Activated naive CD8-positive, alpha-beta T cell treated with anti-CD3 and anti-CD28 coated beads, Interleukin-2, amount 50 U/mL, for 24 hours (primary cell): ENCODE measurements around the gene LSP1.

Source experiments
- ATAC-seq: fragments of 150-1000 bp; cut with Tn5 transposase; one replicate; pipeline ENCODE4 v1.10.0; 2021
- DNase-seq: peaks from one replicate; pipeline ENCODE4 v3.0.0; 2021
- H3K27ac Mint-ChIP-seq: one replicate; pipeline ENCODE4 v1.8.0; 2021; ENCODE audit warnings: mild to moderate bottlenecking, mixed read lengths
- H3K27me3 Mint-ChIP-seq: one replicate; pipeline ENCODE4 v1.8.0; 2021; ENCODE audit warnings: mixed read lengths
- H3K36me3 Mint-ChIP-seq: one replicate; pipeline ENCODE4 v1.8.0; 2021; ENCODE audit warnings: low read depth, mixed read lengths
- H3K4me1 Mint-ChIP-seq: one replicate; pipeline ENCODE4 v1.8.0; 2021; ENCODE audit warnings: mixed read lengths
- H3K4me3 Mint-ChIP-seq: one replicate; pipeline ENCODE4 v1.8.0; 2021; ENCODE audit warnings: mild to moderate bottlenecking, moderate library complexity, mixed read lengths
- H3K9me3 Mint-ChIP-seq: one replicate; pipeline ENCODE4 v1.8.0; 2021; ENCODE audit warnings: mixed read lengths

Gene LSP1

DNA sequence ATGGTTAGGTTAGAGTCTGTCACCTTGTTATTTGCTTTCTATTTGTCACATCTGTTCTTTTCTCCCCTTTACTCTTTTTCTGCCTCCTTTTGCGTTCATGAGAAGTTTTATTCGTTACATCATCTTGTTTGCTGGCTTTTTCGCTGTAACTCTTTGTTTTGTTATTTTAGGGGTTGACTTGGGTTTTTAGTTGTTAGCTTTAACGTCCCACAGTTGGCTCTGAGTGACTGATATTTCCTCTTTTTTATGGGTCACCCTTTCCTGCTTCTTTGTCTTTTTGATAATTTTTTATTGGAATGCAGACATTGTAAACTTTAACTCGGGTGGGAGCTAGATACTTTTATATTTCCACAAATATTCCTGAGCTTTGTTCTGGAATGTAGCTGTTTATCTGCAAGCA, 53.3 kb downstream of the LSP1 start:
- ATAC-seq (no peak), DNase-seq (no peak)
- Mint-ChIP-seq H3K27ac (no peak overlapping the region), H3K4me3 (no peak overlapping the region), H3K9me3 (no peaks in the 10 kb centered on the region), H3K36me3 (no peaks in the 10 kb centered on the region), H3K27me3 (no peaks in the 10 kb centered on the region), H3K4me1 (no peaks in the 10 kb centered on the region)

GRCh38 chr11:1906611-1907423, 53.9 kb downstream of the LSP1 start:
- H3K9me3 Mint-ChIP-seq = no peaks in the 10 kb centered on the region
- DNase-seq (no peak), ATAC-seq (no peak)
- no peaks in the 10 kb centered on the region for H3K36me3 Mint-ChIP-seq
- H3K27me3 Mint-ChIP-seq = no peaks in the 10 kb centered on the region
- H3K4me3 Mint-ChIP-seq = no peak overlapping the region
- H3K4me1 Mint-ChIP-seq = no peaks in the 10 kb centered on the region
- H3K27ac Mint-ChIP-seq = no peak overlapping the region

DNA sequence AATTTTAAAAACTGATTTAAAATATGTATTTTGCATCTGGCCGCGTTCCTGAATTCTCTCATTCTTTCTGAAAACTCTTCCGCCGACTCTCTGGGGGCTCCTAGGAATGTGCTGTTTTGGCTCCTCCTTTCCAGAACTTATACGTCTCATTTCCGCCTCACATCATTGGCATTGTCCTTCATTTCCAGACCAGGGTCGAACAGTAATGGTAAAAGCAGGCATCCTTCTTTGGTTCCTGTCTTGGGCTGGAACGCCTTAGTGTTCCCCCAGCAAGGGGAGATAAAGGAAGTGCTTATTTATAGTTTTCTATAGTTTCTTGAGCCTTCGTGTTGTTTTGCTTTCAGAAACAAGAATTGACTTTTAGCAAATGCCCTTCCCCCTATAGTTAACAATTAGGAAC, 55.7 kb downstream of the LSP1 start:
- DNase-seq (no peak), ATAC-seq (no peak)
- Mint-ChIP-seq H3K9me3 (no peaks in the 10 kb centered on the region), H3K4me3 (no peak overlapping the region), H3K27ac (no peak overlapping the region), H3K36me3 (no peaks in the 10 kb centered on the region), H3K4me1 (no peaks in the 10 kb centered on the region), H3K27me3 (no peaks in the 10 kb centered on the region)

GRCh38 chr11:1909524-1909923, 56.6 kb downstream of the LSP1 start:
- Mint-ChIP-seq H3K27me3 (peaks cover 3% of the 10 kb centered on the region), H3K36me3 (no peaks in the 10 kb centered on the region), H3K27ac (no peak overlapping the region), H3K4me3 (no peak overlapping the region), H3K9me3 (no peaks in the 10 kb centered on the region), H3K4me1 (no peaks in the 10 kb centered on the region)
- ATAC-seq = no peak
- no peak for DNase-seq

GRCh38 chr11:1912289-1912878, 59.5 kb downstream of the LSP1 start:
- Mint-ChIP-seq H3K27ac (no peak overlapping the region), H3K36me3 (no peaks in the 10 kb centered on the region), H3K4me3 (no peak overlapping the region), H3K4me1 (peaks cover 10% of the 10 kb centered on the region), H3K9me3 (peaks cover 8% of the 10 kb centered on the region), H3K27me3 (peaks cover 5% of the 10 kb centered on the region)
- no peak for DNase-seq
- ATAC-seq = no peak

DNA sequence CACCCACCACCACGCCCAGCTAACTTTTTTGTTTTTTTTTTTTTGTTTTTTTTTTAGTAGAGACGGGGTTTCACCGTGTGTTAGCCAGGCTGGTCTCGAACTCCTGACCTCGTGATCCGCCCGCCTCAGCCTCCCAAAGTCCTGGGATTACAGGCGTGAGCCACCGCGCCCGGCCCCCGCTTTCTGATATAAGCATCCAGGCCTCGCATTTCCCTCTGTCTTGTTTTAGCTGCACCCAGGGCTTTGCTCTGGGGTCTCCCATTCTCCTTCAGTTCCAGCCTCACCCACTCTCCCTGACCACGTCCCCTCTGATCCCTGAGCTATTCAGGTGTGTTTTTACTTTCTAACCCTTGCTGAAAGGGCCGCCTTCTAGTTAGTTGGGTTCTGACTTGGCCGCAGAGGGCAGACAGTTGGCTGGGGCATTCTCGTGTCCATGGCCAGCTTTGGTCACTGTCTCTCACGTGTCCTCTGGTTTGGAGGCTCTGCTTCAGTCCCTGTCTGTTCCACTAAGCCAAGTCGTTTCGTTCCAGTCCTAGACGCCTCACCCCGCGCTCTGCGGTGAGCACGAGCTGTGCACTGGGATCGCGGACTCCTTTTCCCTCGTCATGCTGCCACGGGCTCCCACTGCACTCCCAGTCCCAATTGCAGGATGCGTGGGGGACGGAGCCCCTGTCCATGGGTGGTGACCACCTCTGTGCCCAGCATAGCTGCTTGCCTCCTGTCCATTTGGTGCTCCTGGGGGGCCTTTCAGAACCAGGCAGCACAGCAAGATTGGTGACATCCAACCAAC, 60.6 kb downstream of the LSP1 start:
- Mint-ChIP-seq H3K4me1 (peaks cover 11% of the 10 kb centered on the region), H3K27me3 (peaks cover 5% of the 10 kb centered on the region), H3K36me3 (no peaks in the 10 kb centered on the region), H3K9me3 (peaks cover 8% of the 10 kb centered on the region), H3K27ac (no peak overlapping the region), H3K4me3 (no peak overlapping the region)
- ATAC-seq (no peak), DNase-seq (no peak)

GRCh38 chr11:1915795-1916131, 62.9 kb downstream of the LSP1 start:
- Mint-ChIP-seq H3K4me3 (no peak overlapping the region), H3K9me3 (peaks cover 8% of the 10 kb centered on the region), H3K36me3 (no peaks in the 10 kb centered on the region), H3K4me1 (peaks cover 14% of the 10 kb centered on the region), H3K27me3 (peaks cover 5% of the 10 kb centered on the region), H3K27ac (no peak overlapping the region)
- no peak for ATAC-seq
- no peak for DNase-seq

DNA sequence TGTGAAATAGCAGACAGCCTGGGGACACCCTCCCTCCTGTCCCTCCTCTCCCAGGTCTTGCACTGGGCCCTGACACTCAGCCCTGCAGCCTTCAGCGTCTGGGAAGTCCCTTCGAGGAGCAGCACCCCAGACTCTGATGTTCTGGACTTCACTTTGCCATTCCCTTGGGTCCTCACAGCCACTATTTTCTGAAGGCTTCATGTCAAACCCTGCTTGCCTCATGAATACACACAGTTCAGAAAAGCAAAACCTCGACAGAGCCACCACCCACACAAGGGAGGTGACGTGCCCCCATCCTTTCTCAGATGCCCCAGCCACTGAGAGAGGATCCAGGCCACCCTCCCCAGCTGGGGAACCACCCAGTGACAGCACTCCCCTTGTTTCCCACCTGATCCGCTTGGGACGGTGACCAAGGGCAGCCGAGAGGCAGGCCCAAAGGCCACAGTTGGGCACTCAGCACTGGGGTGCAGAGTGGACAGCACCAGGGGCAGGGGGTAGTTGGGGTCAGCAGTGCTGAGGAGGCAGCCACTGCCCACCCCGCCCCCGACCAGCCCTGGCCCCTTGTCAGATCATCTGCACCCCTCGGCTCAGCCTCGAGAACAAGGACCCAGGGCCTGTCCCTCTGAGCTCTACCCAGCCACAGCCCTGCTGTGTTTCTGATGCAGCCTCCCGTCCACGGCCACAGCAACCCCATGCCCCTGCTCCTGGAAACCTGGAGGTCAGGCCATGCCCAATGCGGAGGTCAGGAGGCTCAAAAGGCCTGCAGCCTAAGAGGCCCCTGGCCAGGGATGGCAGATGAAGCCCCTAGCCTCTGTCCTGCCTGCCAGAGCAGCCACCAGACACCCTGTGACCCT, 63.5 kb downstream of the LSP1 start:
- DNase-seq (peak; percentile 26), ATAC-seq (peak; percentile 38)
- no peak overlapping the region for H3K4me3 Mint-ChIP-seq
- H3K9me3 Mint-ChIP-seq = peaks cover 8% of the 10 kb centered on the region
- peaks cover 5% of the 10 kb centered on the region for H3K27me3 Mint-ChIP-seq
- peaks cover 14% of the 10 kb centered on the region for H3K4me1 Mint-ChIP-seq
- H3K27ac Mint-ChIP-seq = no peak overlapping the region
- H3K36me3 Mint-ChIP-seq = no peaks in the 10 kb centered on the region

GRCh38 chr11:1916986-1917522, 64.2 kb downstream of the LSP1 start:
- Mint-ChIP-seq H3K4me1 (peaks cover 14% of the 10 kb centered on the region), H3K27me3 (peaks cover 5% of the 10 kb centered on the region), H3K36me3 (no peaks in the 10 kb centered on the region), H3K4me3 (no peak overlapping the region), H3K9me3 (peaks cover 8% of the 10 kb centered on the region), H3K27ac (no peak overlapping the region)
- ATAC-seq (peak; percentile 14), DNase-seq (no peak)

DNA sequence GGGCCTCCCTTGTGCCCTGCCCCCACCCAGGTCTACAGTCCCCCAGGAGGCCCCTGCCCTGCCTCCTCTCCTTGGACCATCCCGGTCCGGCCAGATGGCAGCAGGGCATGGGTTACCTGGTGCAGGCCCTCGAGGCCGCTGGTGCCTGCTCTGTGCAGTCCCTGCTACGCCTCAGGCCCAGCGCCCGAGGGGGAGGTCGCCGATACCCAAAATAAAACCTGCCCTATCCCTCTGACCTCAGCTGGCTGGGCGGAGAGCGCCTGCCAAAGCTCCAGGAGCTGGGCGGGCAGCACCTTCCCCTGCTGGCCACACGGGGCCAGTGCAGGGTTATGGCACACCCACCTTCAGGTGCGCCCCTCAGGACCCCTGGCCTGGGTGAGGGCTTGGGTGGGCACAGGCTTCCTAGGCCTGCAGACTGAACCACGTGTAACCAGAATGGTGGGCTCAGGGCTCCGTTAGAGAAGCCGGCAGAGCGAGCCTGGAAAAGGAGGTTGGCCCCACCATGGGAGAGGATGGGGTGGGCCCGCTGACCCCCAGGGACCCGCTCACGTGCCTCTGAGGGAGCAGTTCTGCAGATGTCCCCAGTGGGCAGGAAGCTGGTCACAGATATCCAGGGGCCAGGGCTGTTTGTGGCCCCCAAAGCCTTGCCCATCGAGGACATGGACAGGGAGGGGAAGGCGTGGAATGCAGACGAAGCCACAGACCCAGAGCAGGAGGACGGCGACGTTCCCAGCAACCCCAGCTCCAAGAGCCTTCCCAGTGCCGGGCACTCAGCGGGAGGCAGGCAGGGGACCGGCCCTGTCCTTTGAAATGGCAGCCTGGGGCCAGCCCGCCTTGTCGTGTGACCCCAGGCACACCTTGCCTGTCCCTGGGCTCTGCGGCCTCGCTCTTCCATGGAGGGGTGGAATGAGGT, 64.9 kb downstream of the LSP1 start:
- no peak for DNase-seq
- Mint-ChIP-seq H3K27ac (no peak overlapping the region), H3K27me3 (peaks cover 5% of the 10 kb centered on the region), H3K9me3 (peaks cover 8% of the 10 kb centered on the region), H3K4me3 (no peak overlapping the region), H3K36me3 (no peaks in the 10 kb centered on the region), H3K4me1 (peaks cover 14% of the 10 kb centered on the region)
- no peak for ATAC-seq

DNA sequence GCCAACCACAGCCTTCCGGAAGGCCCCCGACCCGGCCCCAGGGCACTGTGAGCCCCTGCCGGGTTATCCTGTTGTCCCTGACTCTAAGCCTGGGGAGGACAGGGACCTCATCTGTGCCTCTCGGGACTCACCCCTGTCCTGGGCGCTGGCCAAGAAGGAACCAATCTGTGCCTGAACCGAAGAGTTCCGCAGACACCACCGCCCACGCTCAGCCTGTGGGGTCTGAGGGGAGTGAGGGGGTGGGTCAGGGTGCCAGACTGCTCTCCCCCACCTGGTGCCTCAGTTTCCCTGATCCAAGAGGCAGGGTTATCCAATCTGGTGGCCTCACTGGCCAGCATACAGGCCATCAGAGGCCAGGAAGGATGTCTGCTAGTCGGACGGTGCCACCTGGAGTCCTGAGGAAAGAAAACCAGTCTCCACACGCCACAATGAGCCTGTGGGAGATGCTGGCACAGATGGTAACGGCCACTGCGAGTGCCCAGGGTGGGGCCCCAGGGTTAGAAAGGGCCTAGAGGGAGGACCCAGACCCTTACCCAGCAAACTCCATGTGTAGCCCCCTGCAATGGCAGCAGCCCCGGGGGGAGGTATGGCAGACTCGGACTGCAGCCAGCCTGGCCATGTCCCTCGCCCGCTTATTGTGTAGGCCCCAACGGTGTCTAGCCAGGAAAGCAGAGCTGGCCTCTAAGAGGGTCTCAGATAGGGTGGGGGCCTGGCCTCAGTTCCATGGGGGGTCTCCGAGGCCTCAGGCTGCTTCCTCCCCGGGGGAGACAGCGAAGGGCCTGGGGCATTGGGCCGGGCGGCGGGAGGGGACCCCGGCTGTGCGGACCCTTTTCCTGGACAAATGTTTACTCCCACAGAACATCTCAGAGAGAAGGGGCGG, 65.8 kb downstream of the LSP1 start:
- H3K27me3 Mint-ChIP-seq = peaks cover 6% of the 10 kb centered on the region
- no peaks in the 10 kb centered on the region for H3K36me3 Mint-ChIP-seq
- no peak overlapping the region for H3K27ac Mint-ChIP-seq
- ATAC-seq = no peak
- H3K4me3 Mint-ChIP-seq = no peak overlapping the region
- H3K4me1 Mint-ChIP-seq = peaks cover 14% of the 10 kb centered on the region
- DNase-seq = no peak
- peaks cover 8% of the 10 kb centered on the region for H3K9me3 Mint-ChIP-seq

GRCh38 chr11:1919391-1920127, 66.7 kb downstream of the LSP1 start, which contains the start of gene TNNT3:
Gene TNNT3, plus strand, starts transcription at chr11:1919703. Its CDS starts 3,172 bp downstream, at chr11:1922875.
- no peak within 1 kb of the TSS for H3K27ac Mint-ChIP-seq

More at GRCh38 chr11:1919391-1920127, 66.7 kb downstream of the LSP1 start, which contains the start of gene TNNT3:
- DNase-seq (no peak), ATAC-seq (no peak)
- Mint-ChIP-seq H3K27me3 (peaks cover 6% of the 10 kb centered on the region), H3K4me1 (peaks cover 14% of the 10 kb centered on the region), H3K4me3 (no peak within 1 kb of the TSS), H3K9me3 (peaks cover 8% of the 10 kb centered on the region), H3K36me3 (no peaks in the 10 kb centered on the region)
